Mesothelial cell of epicardium (in vitro differentiated cells): ENCODE results near the gene HEBP2. TPM values are rescaled to one million over a fixed set of nuclear protein-coding genes. Genes with fewer than 3 reads are reported as not detected.

Experiments used
- DNase-seq, 2 experiments: peaks; one replicate each; pipeline ENCODE4 v3.0.0; 2021; ENCODE audit warnings: low spot score in 2 of 2; ENCODE audit not compliant: unreplicated experiment in 2 of 2
- H3K27ac Mint-ChIP-seq: 2 replicates; pipeline ENCODE4 v1.8.0; 2021; ENCODE audit warnings: mixed read lengths
- H3K27me3 Mint-ChIP-seq: 2 replicates; pipeline ENCODE4 v1.8.0; 2021; ENCODE audit warnings: low read depth, mixed read lengths
- H3K36me3 Mint-ChIP-seq: 2 replicates; pipeline ENCODE4 v1.8.0; 2021; ENCODE audit warnings: mixed read lengths
- H3K4me1 Mint-ChIP-seq: 2 replicates; pipeline ENCODE4 v1.8.0; 2021; ENCODE audit warnings: mixed read lengths
- H3K4me3 Mint-ChIP-seq: 2 replicates; pipeline ENCODE4 v1.8.0; 2021; ENCODE audit warnings: mild to moderate bottlenecking, moderate library complexity, mixed read lengths
- H3K9me3 Mint-ChIP-seq: 2 replicates; pipeline ENCODE4 v1.8.0; 2021; ENCODE audit warnings: mixed read lengths
- microRNA-seq: library from miRNA; unstranded; fragments of <30 nt; microRNA quantifications from one replicate; pipeline ENCODE4 v1.2.0, GENCODE V29; 2021; ENCODE audit warnings: inconsistent platforms, mixed read lengths
- total RNA-seq: library from RNA; stranded (reverse); gene quantifications from 3 replicates; pipeline ENCODE4 v1.2.1, GENCODE V29; 2021
- TF ChIP-seq, protein P1 (sequence below): fragments of 200-600 bp; sonication (generic); IDR thresholded peaks from one replicate; pipeline ENCODE4 v1.5.0; 2021; ENCODE audit warnings: antibody characterized with exemption; ENCODE audit not compliant: unreplicated experiment

Gene HEBP2
- total RNA-seq, 1 donor from 2014 or later = 53.7 TPM

DNA sequence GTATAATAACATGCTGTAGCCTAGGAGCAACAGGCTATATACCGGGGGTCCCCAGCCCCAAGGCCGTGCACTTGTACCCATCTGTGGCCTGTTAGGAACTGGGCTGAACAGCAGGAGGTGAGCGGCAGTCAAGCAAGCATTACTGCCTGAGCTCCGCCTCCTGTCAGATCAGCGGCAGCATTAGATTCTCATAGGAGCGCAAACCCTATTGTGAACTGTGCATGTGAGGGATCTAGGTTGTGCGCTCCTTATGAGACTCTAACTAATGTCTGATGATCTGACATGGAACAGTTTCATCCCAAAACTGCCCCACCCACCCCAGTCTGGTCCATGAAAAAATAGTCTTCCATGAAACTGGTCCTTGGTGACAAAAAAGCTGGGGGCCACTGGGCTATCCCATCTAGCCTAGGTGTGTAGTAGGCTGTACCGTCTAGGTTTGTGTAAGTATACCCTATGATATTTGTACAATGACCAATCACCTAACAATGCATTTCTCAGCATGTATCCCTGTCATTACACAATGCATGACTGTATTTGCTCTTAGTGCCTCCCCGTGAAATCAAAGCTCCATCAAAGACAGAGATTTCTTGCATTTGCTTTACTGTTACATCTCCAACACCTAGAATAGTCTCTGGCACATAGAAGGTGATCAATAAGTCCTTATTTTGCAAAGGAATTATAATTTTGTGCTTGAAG, 64.4 kb downstream of the HEBP2 start:
- no peak for DNase-seq
- H3K4me3 Mint-ChIP-seq = no peak overlapping the region
- H3K27ac Mint-ChIP-seq = no peak overlapping the region
- no peaks in the 10 kb centered on the region for H3K9me3 Mint-ChIP-seq
- H3K27me3 Mint-ChIP-seq = no peaks in the 10 kb centered on the region
- peaks cover 45% of the 10 kb centered on the region for H3K36me3 Mint-ChIP-seq
- peaks cover 5% of the 10 kb centered on the region for H3K4me1 Mint-ChIP-seq
- TF ChIP-seq, protein P1, sequence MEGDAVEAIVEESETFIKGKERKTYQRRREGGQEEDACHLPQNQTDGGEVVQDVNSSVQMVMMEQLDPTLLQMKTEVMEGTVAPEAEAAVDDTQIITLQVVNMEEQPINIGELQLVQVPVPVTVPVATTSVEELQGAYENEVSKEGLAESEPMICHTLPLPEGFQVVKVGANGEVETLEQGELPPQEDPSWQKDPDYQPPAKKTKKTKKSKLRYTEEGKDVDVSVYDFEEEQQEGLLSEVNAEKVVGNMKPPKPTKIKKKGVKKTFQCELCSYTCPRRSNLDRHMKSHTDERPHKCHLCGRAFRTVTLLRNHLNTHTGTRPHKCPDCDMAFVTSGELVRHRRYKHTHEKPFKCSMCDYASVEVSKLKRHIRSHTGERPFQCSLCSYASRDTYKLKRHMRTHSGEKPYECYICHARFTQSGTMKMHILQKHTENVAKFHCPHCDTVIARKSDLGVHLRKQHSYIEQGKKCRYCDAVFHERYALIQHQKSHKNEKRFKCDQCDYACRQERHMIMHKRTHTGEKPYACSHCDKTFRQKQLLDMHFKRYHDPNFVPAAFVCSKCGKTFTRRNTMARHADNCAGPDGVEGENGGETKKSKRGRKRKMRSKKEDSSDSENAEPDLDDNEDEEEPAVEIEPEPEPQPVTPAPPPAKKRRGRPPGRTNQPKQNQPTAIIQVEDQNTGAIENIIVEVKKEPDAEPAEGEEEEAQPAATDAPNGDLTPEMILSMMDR = no peak

Small RNAs within 50 kb of the gene (microRNA-seq; reads per million reads assigned to microRNA genes)
- gene MIR3145 = 9.7 reads per million, percentile 32 among the genes with 10 or more reads in this experiment

Other genes starting within 250 kb of the HEBP2 start
- gene ARFGEF3, start 242.3 kb upstream of the HEBP2 start, total RNA-seq = 6.1 to 6.3 TPM (median 6.1 TPM) in 3 replicates
- not detected in 3 replicates for gene PBOV1, start 185.7 kb upstream of the HEBP2 start, total RNA-seq
- gene SMIM28, start 26.3 kb upstream of the HEBP2 start, total RNA-seq = not detected in 3 replicates
- gene NHSL1, start 95.3 kb downstream of the HEBP2 start, total RNA-seq = 66.1 to 73.6 TPM (median 68.0 TPM) in 3 replicates